Left ventricle myocardium inferior (tissue), 1 donor: ENCODE data around the gene PLA2G2D. TPM values are rescaled to one million over a fixed set of nuclear protein-coding genes. Genes with fewer than 3 reads are reported as not detected.

ENCODE experiments used
- DNase-seq: peaks from one replicate; pipeline ENCODE4 v3.0.0-alpha.2; 2020
- H3K27ac ChIP-seq: fragments of 200-600 bp; replicated peaks from 2 replicates; pipeline ENCODE4 v1.8.0; 2021
- H3K27me3 ChIP-seq: fragments of 200-600 bp; 2 replicates; pipeline ENCODE4 v1.8.0; 2021; ENCODE audit warnings: low read depth
- H3K36me3 ChIP-seq: fragments of 200-600 bp; 2 replicates; pipeline ENCODE4 v1.8.0; 2021
- H3K4me1 ChIP-seq: fragments of 200-600 bp; 2 replicates; pipeline ENCODE4 v1.8.0; 2021
- H3K4me3 ChIP-seq: fragments of 200-600 bp; 2 replicates; pipeline ENCODE4 v1.8.0; 2021; ENCODE audit warnings: mild to moderate bottlenecking, moderate library complexity
- H3K9me3 ChIP-seq: fragments of 200-600 bp; replicated peaks from 2 replicates; pipeline ENCODE4 v1.8.0; 2021
- CTCF ChIP-seq: fragments of 200-600 bp; IDR thresholded peaks from 2 replicates; pipeline ENCODE4 v1.8.0; 2021; ENCODE audit warnings: antibody characterized with exemption, mild to moderate bottlenecking, borderline replicate concordance
- intact Hi-C: fragments of 100-400 bp; cut with micrococcal nuclease; formaldehyde crosslinking; loops from one replicate; pipeline ENCODE4 v1.11.0; 2022
- total RNA-seq: library from RNA; stranded (reverse); fragmentation: NEBNext Ultra II Directional; extraction: Animal tissue kit (Norgen Biotek cat#: 25700); gene quantifications from one replicate; pipeline ENCODE4 v1.2.1, GENCODE V29; 2021
- donor health status: DM: no; HTN: yes; CAD: no; lungs with severe emphysema.

The PLA2G2D gene
- total RNA-seq, 1 donor from 2014 or later = not detected

- H3K4me3 ChIP-seq = no peak overlapping the region
- peaks cover 74% of the 10 kb centered on the region for H3K4me1 ChIP-seq
- H3K27me3 ChIP-seq = no peaks in the 10 kb centered on the region
- peaks cover 45% of the 10 kb centered on the region for H3K36me3 ChIP-seq
- intact Hi-C loops = no loop called here
- peak; percentile 39 for DNase-seq
- peak overlapping the region; percentile 64 for H3K27ac ChIP-seq
- no peaks in the 10 kb centered on the region for H3K9me3 ChIP-seq
- TF ChIP-seq CTCF = no peak
These were observed 36.0 kb downstream of the PLA2G2D start for GRCh38 chr1:20083178-20083944.

GRCh38 chr1:20082772-20083171 is 36.6 kb downstream of the PLA2G2D start:
- Histone ChIP-seq H3K4me1 (peaks cover 77% of the 10 kb centered on the region), H3K27me3 (no peaks in the 10 kb centered on the region), H3K27ac (peak overlapping the region; percentile 64), H3K9me3 (no peaks in the 10 kb centered on the region), H3K36me3 (peaks cover 40% of the 10 kb centered on the region), H3K4me3 (no peak overlapping the region)
- intact Hi-C loops = no loop called here
- DNase-seq = no peak
- TF ChIP-seq CTCF = no peak

GRCh38 chr1:20081353-20081810 is 38.0 kb downstream of the PLA2G2D start:
- peaks cover 84% of the 10 kb centered on the region for H3K4me1 ChIP-seq
- H3K36me3 ChIP-seq = peaks cover 40% of the 10 kb centered on the region
- no peaks in the 10 kb centered on the region for H3K9me3 ChIP-seq
- peak overlapping the region; percentile 64 for H3K27ac ChIP-seq
- no peak overlapping the region for H3K4me3 ChIP-seq
- H3K27me3 ChIP-seq = no peaks in the 10 kb centered on the region
- intact Hi-C loops = no loop called here
- DNase-seq = no peak
- no peak for TF ChIP-seq CTCF

GRCh38 chr1:20080441-20081352 is 38.6 kb downstream of the PLA2G2D start:
- intact Hi-C loops = no loop called here
- no peak for TF ChIP-seq CTCF
- Histone ChIP-seq H3K9me3 (no peaks in the 10 kb centered on the region), H3K27ac (peak overlapping the region; percentile 64), H3K4me3 (no peak overlapping the region), H3K4me1 (peaks cover 88% of the 10 kb centered on the region), H3K36me3 (peaks cover 37% of the 10 kb centered on the region), H3K27me3 (no peaks in the 10 kb centered on the region)
- DNase-seq = no peak

GRCh38 chr1:20079661-20080305 is 39.6 kb downstream of the PLA2G2D start:
- no peaks in the 10 kb centered on the region for H3K9me3 ChIP-seq
- H3K4me3 ChIP-seq = no peak overlapping the region
- DNase-seq = no peak
- H3K27me3 ChIP-seq = no peaks in the 10 kb centered on the region
- peaks cover 28% of the 10 kb centered on the region for H3K36me3 ChIP-seq
- intact Hi-C loops = no loop called here
- no peak for TF ChIP-seq CTCF
- H3K4me1 ChIP-seq = peaks cover 85% of the 10 kb centered on the region
- peak overlapping the region; percentile 64 for H3K27ac ChIP-seq
